Measurements from ENCODE around the gene GLI3. TPM values are rescaled to one million over a fixed set of nuclear protein-coding genes. Genes with fewer than 3 reads are reported as not detected.

GLI3 gene
- total and polyA plus RNA-seq, 10 donors = 0.17 to 9.2 (median 1.8) TPM

DNA sequence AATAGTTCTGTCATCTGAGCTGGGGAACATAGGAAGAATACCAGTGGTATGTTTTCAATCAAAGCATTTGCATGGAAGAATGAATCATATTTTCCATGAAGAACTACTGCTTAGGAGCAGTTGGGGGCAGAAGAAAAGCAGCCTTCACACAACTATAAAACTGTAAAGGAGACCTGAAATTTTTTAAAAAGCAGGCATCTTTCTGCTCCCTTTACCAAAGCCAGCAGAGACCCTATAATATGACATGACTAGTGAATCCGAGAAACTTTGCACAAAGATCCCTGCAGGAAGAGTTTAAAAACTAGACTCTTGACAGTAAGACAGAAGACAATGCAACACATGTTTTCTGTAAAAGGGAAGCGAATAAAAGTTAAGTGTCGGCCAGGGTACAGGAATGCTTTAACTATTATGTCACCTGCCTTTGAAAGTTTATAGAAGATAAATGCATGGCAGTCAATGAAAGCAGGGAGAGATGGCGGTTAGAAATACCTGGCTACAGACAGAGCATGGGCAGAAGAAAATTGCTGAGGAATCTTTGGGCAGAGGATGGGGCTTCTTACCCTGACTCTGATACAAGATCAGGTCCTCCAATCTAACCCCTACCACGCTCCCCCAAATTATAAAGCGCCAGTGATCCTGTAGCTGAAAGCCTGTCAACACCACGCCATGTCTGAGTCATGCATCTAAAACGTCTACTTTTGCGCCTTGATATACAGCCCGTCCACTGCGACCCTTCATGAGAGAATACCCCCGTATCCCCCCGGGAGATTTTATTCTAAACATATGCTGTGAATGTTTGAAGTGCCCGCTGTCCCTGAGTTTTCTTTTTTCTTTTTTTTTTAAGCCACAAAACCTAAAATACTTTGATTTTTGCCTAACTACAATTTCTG lies 93.1 kb downstream of the GLI3 start:
- Histone ChIP-seq H3K9me3 (no peaks in the 10 kb centered on the region), H3K4me3 (no peak overlapping the region), H3K27me3 (replicated peaks in 1 of 7) (no peaks in the 10 kb centered on the region), H3K36me3 (no peaks in the 10 kb centered on the region), H3K4me1 (peaks cover 0 to 12% (median 0%) of the 10 kb centered on the region in 6 donors), H3K27ac (no peak overlapping the region)
- no peak for DNase-seq
- TF ChIP-seq, protein P1, sequence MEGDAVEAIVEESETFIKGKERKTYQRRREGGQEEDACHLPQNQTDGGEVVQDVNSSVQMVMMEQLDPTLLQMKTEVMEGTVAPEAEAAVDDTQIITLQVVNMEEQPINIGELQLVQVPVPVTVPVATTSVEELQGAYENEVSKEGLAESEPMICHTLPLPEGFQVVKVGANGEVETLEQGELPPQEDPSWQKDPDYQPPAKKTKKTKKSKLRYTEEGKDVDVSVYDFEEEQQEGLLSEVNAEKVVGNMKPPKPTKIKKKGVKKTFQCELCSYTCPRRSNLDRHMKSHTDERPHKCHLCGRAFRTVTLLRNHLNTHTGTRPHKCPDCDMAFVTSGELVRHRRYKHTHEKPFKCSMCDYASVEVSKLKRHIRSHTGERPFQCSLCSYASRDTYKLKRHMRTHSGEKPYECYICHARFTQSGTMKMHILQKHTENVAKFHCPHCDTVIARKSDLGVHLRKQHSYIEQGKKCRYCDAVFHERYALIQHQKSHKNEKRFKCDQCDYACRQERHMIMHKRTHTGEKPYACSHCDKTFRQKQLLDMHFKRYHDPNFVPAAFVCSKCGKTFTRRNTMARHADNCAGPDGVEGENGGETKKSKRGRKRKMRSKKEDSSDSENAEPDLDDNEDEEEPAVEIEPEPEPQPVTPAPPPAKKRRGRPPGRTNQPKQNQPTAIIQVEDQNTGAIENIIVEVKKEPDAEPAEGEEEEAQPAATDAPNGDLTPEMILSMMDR (IDR thresholded peaks at IDR 0.05 in 8 of 11, conservative IDR thresholded peaks at IDR 0.05 in 3 of 11) = no peak
- TF ChIP-seq POLR2A (IDR thresholded peaks at IDR 0.05) (no peak), POLR2AphosphoS5 (IDR thresholded peaks at IDR 0.05) (no peak)
- intact Hi-C loops (cut with DNase I; ENCODE audit: low total_unique reads) = no loop called here
- WGBS, 5 donors = 73 to 82% (median 77%) methylated on average over 14 of the region's 14 CpGs

DNA sequence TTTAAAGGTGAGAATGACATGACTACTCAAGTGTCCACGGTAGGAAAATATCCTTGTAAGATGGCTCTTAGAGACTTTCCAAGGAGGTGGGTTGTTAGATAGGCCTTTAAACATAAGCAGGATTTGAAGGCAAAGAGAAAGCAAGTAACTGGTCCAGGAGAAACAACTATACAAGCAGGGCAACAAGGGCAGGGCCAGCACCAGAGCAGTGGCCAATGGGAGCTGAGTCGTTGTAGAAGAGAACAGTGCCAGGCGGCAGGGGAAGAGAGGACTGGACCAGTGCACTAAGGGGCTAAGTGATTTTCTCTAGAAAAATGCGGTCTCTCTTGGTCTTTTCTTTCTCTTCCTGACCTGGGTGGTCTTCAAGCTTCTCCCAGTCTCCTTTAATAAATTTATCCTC lies 94.9 kb downstream of the GLI3 start:
- Histone ChIP-seq H3K27ac (no peak overlapping the region), H3K4me3 (no peak overlapping the region), H3K27me3 (replicated peaks in 1 of 7) (no peaks in the 10 kb centered on the region), H3K9me3 (no peaks in the 10 kb centered on the region), H3K36me3 (no peaks in the 10 kb centered on the region), H3K4me1 (peaks cover 0 to 15% (median 0%) of the 10 kb centered on the region in 6 donors)
- 90 to 95% (median 93%) methylated on average over 4 of the region's 4 CpGs for WGBS, 5 donors
- DNase-seq = no peak
- intact Hi-C loops (cut with DNase I; ENCODE audit: low total_unique reads) = no loop called here
- TF ChIP-seq, protein P1 (IDR thresholded peaks at IDR 0.05 in 8 of 11, conservative IDR thresholded peaks at IDR 0.05 in 3 of 11) = no peak
- TF ChIP-seq POLR2A (IDR thresholded peaks at IDR 0.05) = no peak
- no peak for TF ChIP-seq POLR2AphosphoS5 (IDR thresholded peaks at IDR 0.05)

DNA sequence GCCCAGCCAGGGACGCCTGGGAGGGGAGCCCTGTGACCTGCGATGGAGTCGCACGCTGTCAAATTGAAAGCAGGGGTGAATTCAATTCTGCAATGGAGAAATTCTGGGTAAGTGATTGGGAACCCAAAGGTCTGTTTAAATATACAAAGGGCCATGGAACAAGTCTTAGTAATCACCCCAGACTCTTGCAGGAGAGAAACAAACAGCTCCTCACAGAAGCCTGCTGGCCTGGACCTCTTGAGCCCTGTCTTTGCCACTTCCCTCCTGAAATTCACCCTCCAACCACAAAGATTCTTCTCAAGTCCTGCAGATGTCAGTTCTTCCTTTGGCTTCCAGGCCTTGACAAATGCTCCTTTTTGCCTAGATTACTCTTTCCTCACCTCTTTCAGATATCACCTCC lies 97.3 kb downstream of the GLI3 start:
- H3K27me3 ChIP-seq (replicated peaks in 1 of 7) = no peaks in the 10 kb centered on the region
- H3K27ac ChIP-seq = no peak overlapping the region
- intact Hi-C loops (cut with DNase I; ENCODE audit: low total_unique reads) = no loop called here
- no peak for TF ChIP-seq POLR2A (IDR thresholded peaks at IDR 0.05)
- no peak for TF ChIP-seq POLR2AphosphoS5 (IDR thresholded peaks at IDR 0.05)
- TF ChIP-seq, protein P1 (IDR thresholded peaks at IDR 0.05 in 8 of 11, conservative IDR thresholded peaks at IDR 0.05 in 3 of 11) = no peak
- no peaks in the 10 kb centered on the region for H3K9me3 ChIP-seq
- H3K36me3 ChIP-seq = no peaks in the 10 kb centered on the region
- peaks cover 0 to 15% (median 0%) of the 10 kb centered on the region in 6 donors for H3K4me1 ChIP-seq
- WGBS, 5 donors = 95 to 99% (median 99%) methylated on average over 4 of the region's 4 CpGs
- H3K4me3 ChIP-seq = no peak overlapping the region
- DNase-seq = no peak

DNA sequence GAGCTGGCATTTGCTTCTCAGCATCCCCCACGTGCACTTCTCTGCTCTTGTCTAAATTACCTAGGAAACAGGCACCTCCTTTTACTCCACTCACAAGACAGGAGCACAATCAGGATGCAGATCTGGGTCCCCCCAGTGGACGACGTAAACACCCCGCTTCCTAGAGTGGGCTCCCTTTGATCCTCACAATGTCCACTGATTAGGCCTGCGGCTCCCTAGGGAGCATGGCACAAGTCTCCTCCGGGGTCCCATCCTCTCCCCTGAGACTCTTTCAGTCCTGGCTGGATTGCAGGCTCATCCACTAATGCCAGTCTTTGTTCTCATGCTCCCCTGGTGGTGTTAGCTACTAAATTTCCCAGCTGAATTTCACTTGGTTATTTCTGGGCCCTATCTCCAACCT lies 98.3 kb downstream of the GLI3 start:
- H3K36me3 ChIP-seq = no peaks in the 10 kb centered on the region

More for the DNA sequence above, 98.3 kb downstream of the GLI3 start:
- peaks cover 0 to 7% (median 0%) of the 10 kb centered on the region in 6 donors for H3K4me1 ChIP-seq
- H3K4me3 ChIP-seq = no peak overlapping the region
- no peak for DNase-seq
- H3K27ac ChIP-seq = no peak overlapping the region
- TF ChIP-seq POLR2AphosphoS5 (IDR thresholded peaks at IDR 0.05) (no peak), POLR2A (IDR thresholded peaks at IDR 0.05) (no peak)
- TF ChIP-seq, protein P1 (IDR thresholded peaks at IDR 0.05 in 8 of 11, conservative IDR thresholded peaks at IDR 0.05 in 3 of 11) = no peak
- WGBS, 5 donors = 60 to 73% (median 63%) methylated on average over 6 of the region's 6 CpGs
- H3K9me3 ChIP-seq = no peaks in the 10 kb centered on the region
- no peaks in the 10 kb centered on the region for H3K27me3 ChIP-seq (replicated peaks in 1 of 7)
- intact Hi-C loops (cut with DNase I; ENCODE audit: low total_unique reads) = no loop called here

All from spleen (tissue), 11 donors.